Central memory CD4-positive, alpha-beta T cell (primary cell): Measurements from ENCODE around the gene GGACT.
"Not testable (repeated sequence)": the region's sequence is repeated elsewhere in the genome, so short reads cannot be mapped to it uniquely, and the experiment has no call there.

Experiments
- DNase-seq: peaks from one replicate; pipeline ENCODE4 v3.0.0; 2022

Gene GGACT

GRCh38 chr13:100528353-100528752 lies 60.2 kb downstream of the GGACT start:
- no peak for DNase-seq

- DNase-seq, result no peak
Observed at GRCh38 chr13:100527644-100528043, 60.9 kb downstream of the GGACT start.

- no peak for DNase-seq
Observed at GRCh38 chr13:100526318-100527000, 62.1 kb downstream of the GGACT start.

- DNase-seq, result no peak
Observed at GRCh38 chr13:100525453-100526317, 62.9 kb downstream of the GGACT start.

GRCh38 chr13:100524688-100525087 lies 63.9 kb downstream of the GGACT start:
- not testable (repeated sequence) for DNase-seq

GRCh38 chr13:100523981-100524386 lies 64.6 kb downstream of the GGACT start:
- no peak for DNase-seq

- no peak for DNase-seq
Observed at GRCh38 chr13:100523411-100523810, 65.2 kb downstream of the GGACT start.

- no peak for DNase-seq
Observed at GRCh38 chr13:100522618-100523309, 65.8 kb downstream of the GGACT start.

GRCh38 chr13:100521851-100522617 lies 66.6 kb downstream of the GGACT start:
- peak; percentile 16 for DNase-seq

- DNase-seq, result no peak
Observed at GRCh38 chr13:100520936-100521850, 67.4 kb downstream of the GGACT start.

GRCh38 chr13:100519626-100520025 lies 69.0 kb downstream of the GGACT start:
- DNase-seq, result no peak

GRCh38 chr13:100518394-100519062 lies 70.1 kb downstream of the GGACT start:
- no peak for DNase-seq

GRCh38 chr13:100517728-100518127 lies 70.9 kb downstream of the GGACT start:
- no peak for DNase-seq

GRCh38 chr13:100517135-100517534 lies 71.5 kb downstream of the GGACT start:
- DNase-seq, result no peak

GRCh38 chr13:100515410-100515800 lies 73.2 kb downstream of the GGACT start:
- DNase-seq, result no peak

- peak; percentile 58 for DNase-seq
Observed at GRCh38 chr13:100514788-100515409, 73.7 kb downstream of the GGACT start.

GRCh38 chr13:100513987-100514670 lies 74.5 kb downstream of the GGACT start:
- DNase-seq, result no peak

GRCh38 chr13:100513171-100513570 lies 75.4 kb downstream of the GGACT start:
- DNase-seq, result no peak

GRCh38 chr13:100512422-100512821 lies 76.2 kb downstream of the GGACT start:
- DNase-seq, result no peak

- DNase-seq, result no peak
Observed at GRCh38 chr13:100511466-100511865, 77.1 kb downstream of the GGACT start.
